Astrocyte of the spinal cord (primary cell): Measurements from ENCODE around the gene TMEM167B.

Source experiments
- DNase-seq: peaks from one replicate; pipeline ENCODE4 v3.0.0; 2011; ENCODE audit warnings: low read depth, low spot score
- H3K4me3 ChIP-seq: 2 replicates; pipeline ENCODE4 v1.5.1; 2011; ENCODE audit warnings: low read depth, mild to moderate bottlenecking, low read length, moderate library complexity
- CTCF ChIP-seq: IDR thresholded peaks from 2 replicates; pipeline ENCODE4 v1.5.1; 2012; ENCODE audit warnings: low read depth, mild to moderate bottlenecking, low read length, inconsistent platforms
- in situ Hi-C: cut with HindIII; loops from 2 replicates; pipeline ENCODE4 v1.10.0; 2017; ENCODE audit warnings: low sequenced_read_pairs

TMEM167B gene

GRCh38 chr1:109080441-109081082 is 10.0 kb upstream of the TMEM167B start:
- no peak for DNase-seq
- no peak for TF ChIP-seq CTCF
- no peak overlapping the region for H3K4me3 ChIP-seq
- in situ Hi-C loops = no loop called here

GRCh38 chr1:109083501-109083900 is 7.1 kb upstream of the TMEM167B start:
- in situ Hi-C loops = no loop called here
- TF ChIP-seq CTCF = no peak

GRCh38 chr1:109083923-109084322 is 6.6 kb upstream of the TMEM167B start:
- no peak for DNase-seq
- in situ Hi-C loops = no loop called here

More at GRCh38 chr1:109083501-109083900, 7.1 kb upstream of the TMEM167B start:
- no peak overlapping the region for H3K4me3 ChIP-seq
- no peak for DNase-seq

GRCh38 chr1:109084563-109085517 is 5.7 kb upstream of the TMEM167B start:
- TF ChIP-seq CTCF = no peak
- in situ Hi-C loops = no loop called here

More at GRCh38 chr1:109083923-109084322, 6.6 kb upstream of the TMEM167B start:
- no peak overlapping the region for H3K4me3 ChIP-seq
- TF ChIP-seq CTCF = no peak

GRCh38 chr1:109089242-109090015 is 1.1 kb upstream of the TMEM167B start:
- peak; percentile 69 for TF ChIP-seq CTCF
- H3K4me3 ChIP-seq = peak overlapping the region; percentile 89
- in situ Hi-C loops = no loop called here
- peak; percentile 65 for DNase-seq

More at GRCh38 chr1:109084563-109085517, 5.7 kb upstream of the TMEM167B start:
- H3K4me3 ChIP-seq = no peak overlapping the region
- DNase-seq = peak; percentile 61
